Thyroid gland (tissue), 4 donors: ENCODE results near the gene LRMDA. TPM values are rescaled to one million over a fixed set of nuclear protein-coding genes. Genes with fewer than 3 reads are reported as not detected.

Experiments used
- DNase-seq, 2 donors: peaks; one replicate each; pipeline ENCODE4 v3.0.0-alpha.2; 2019
- H3K27ac ChIP-seq, 3 donors: fragments of 200-600 bp; sonication (generic); 1 replicate in 2 of 3; 2 replicates in 1 of 3; pipeline ENCODE4 v1.5.1; 2016 to 2019; ENCODE audit warnings: mild to moderate bottlenecking in 1 of 3, moderate library complexity in 1 of 3
- H3K27me3 ChIP-seq: fragments of 200-600 bp; sonication (generic); one replicate; pipeline ENCODE4 v1.5.1; 2019
- H3K36me3 ChIP-seq, 2 donors: fragments of 200-600 bp; sonication (generic); one replicate each; pipeline ENCODE4 v1.5.1; 2016 to 2019
- H3K4me1 ChIP-seq, 2 donors: fragments of 200-600 bp; sonication (generic); one replicate each; pipeline ENCODE4 v1.5.1; 2017 to 2019
- H3K4me3 ChIP-seq, 3 donors: fragments of 200-600 bp; sonication (generic); replicated peaks in 1 of 3; 1 replicate in 2 of 3; 2 replicates in 1 of 3; pipeline ENCODE4 v1.5.1; 2016; ENCODE audit warnings: mild to moderate bottlenecking in 1 of 3
- H3K9me3 ChIP-seq: fragments of 200-600 bp; sonication (generic); one replicate; pipeline ENCODE4 v1.5.1; 2017
- CTCF ChIP-seq, 6 experiments: fragments of 200-600 bp in 3 of 6; fragments of 450-650 bp in 3 of 6; sonication (generic) in 3 of 6; IDR thresholded peaks; one replicate each; pipeline ENCODE4 v1.5.1; 2016 to 2019; ENCODE audit warnings: antibody characterized with exemption in 6 of 6, mild to moderate bottlenecking in 2 of 6, inconsistent platforms in 1 of 6, moderate library complexity in 1 of 6
- POLR2A ChIP-seq, 2 donors: fragments of 450-650 bp; IDR thresholded peaks; one replicate each; pipeline ENCODE4 v1.6.1; 2017; ENCODE audit warnings: antibody characterized with exemption in 2 of 2, mild to moderate bottlenecking in 2 of 2, moderate library complexity in 1 of 2
- WGBS, 2 donors: methylation state at CpG; one replicate each; pipeline ENCODE4 v1.1.5; 2017; 5-methylcytosine and 5-hydroxymethylcytosine counted together
- intact Hi-C: fragments of 100-400 bp; cut with DNase I; formaldehyde crosslinking; loops from one replicate; pipeline ENCODE4 v1.15.1; 2023
- total RNA-seq, 4 donors: library from RNA; depleted of rRNA; stranded (reverse); fragments of >200 nt; gene quantifications; one replicate each; pipeline ENCODE4 v1.2.3, GENCODE V29; 2016

Gene LRMDA
- total RNA-seq, 4 donors from 2014 or later: 16.5 to 31.7 (median 23.2) TPM

GRCh38 chr10:75877877-75878276, 446.5 kb downstream of the LRMDA start:
- Histone ChIP-seq H3K9me3 (no peaks in the 10 kb centered on the region), H3K27me3 (no peaks in the 10 kb centered on the region), H3K4me3 (no peak overlapping the region), H3K36me3 (no peaks in the 10 kb centered on the region), H3K4me1 (no peaks in the 10 kb centered on the region), H3K27ac (no peak overlapping the region)
- DNase-seq: no peak
- no peak for TF ChIP-seq POLR2A (IDR thresholded peaks at IDR 0.05)
- TF ChIP-seq CTCF (IDR thresholded peaks at IDR 0.05): no peak
- WGBS, 2 donors: 94 to 95% methylated on average over 7 of the region's 7 CpGs
- intact Hi-C loops: no loop called here

GRCh38 chr10:75878586-75878985, 447.2 kb downstream of the LRMDA start:
- Histone ChIP-seq H3K36me3 (no peaks in the 10 kb centered on the region), H3K4me1 (no peaks in the 10 kb centered on the region), H3K9me3 (no peaks in the 10 kb centered on the region), H3K27me3 (no peaks in the 10 kb centered on the region), H3K4me3 (no peak overlapping the region), H3K27ac (no peak overlapping the region)
- 82 to 92% methylated on average over 2 of the region's 2 CpGs for WGBS, 2 donors
- no peak for DNase-seq
- TF ChIP-seq POLR2A (IDR thresholded peaks at IDR 0.05): no peak
- TF ChIP-seq CTCF (IDR thresholded peaks at IDR 0.05): no peak
- intact Hi-C loops: no loop called here

- no peak for DNase-seq
- Histone ChIP-seq H3K27me3 (no peaks in the 10 kb centered on the region), H3K9me3 (no peaks in the 10 kb centered on the region), H3K4me3 (no peak overlapping the region), H3K36me3 (no peaks in the 10 kb centered on the region), H3K27ac (no peak overlapping the region), H3K4me1 (no peaks in the 10 kb centered on the region)
- intact Hi-C loops: no loop called here
- TF ChIP-seq POLR2A (IDR thresholded peaks at IDR 0.05): no peak
- TF ChIP-seq CTCF (IDR thresholded peaks at IDR 0.05): no peak
- 73 to 79% methylated on average over 4 of the region's 4 CpGs for WGBS, 2 donors
Measured at GRCh38 chr10:75880031-75880775, 448.8 kb downstream of the LRMDA start.

GRCh38 chr10:75883081-75884072, 452.0 kb downstream of the LRMDA start:
- H3K36me3 ChIP-seq: no peaks in the 10 kb centered on the region
- TF ChIP-seq CTCF (IDR thresholded peaks at IDR 0.05) (no peak), POLR2A (IDR thresholded peaks at IDR 0.05) (no peak)
- H3K27me3 ChIP-seq: no peaks in the 10 kb centered on the region
- intact Hi-C loops: no loop called here
- H3K4me3 ChIP-seq: no peak overlapping the region
- H3K9me3 ChIP-seq: no peaks in the 10 kb centered on the region
- no peaks in the 10 kb centered on the region for H3K4me1 ChIP-seq
- no peak overlapping the region for H3K27ac ChIP-seq
- 94 to 96% methylated on average over 9 of the region's 9 CpGs for WGBS, 2 donors
- no peak for DNase-seq

- H3K4me3 ChIP-seq: no peak overlapping the region
- no peaks in the 10 kb centered on the region for H3K9me3 ChIP-seq
- WGBS, 2 donors: 87 to 98% methylated on average over 5 of the region's 5 CpGs
- no peak for DNase-seq
- intact Hi-C loops: no loop called here
- H3K27ac ChIP-seq: no peak overlapping the region
- TF ChIP-seq CTCF (IDR thresholded peaks at IDR 0.05) (no peak), POLR2A (IDR thresholded peaks at IDR 0.05) (no peak)
- no peaks in the 10 kb centered on the region for H3K4me1 ChIP-seq
- no peaks in the 10 kb centered on the region for H3K36me3 ChIP-seq
- no peaks in the 10 kb centered on the region for H3K27me3 ChIP-seq
Measured at GRCh38 chr10:75884808-75885207, 453.4 kb downstream of the LRMDA start.
